DOHH2 (cell line): ENCODE results near the gene LINGO1.

ENCODE experiments used
- H3F3A ChIP-seq: fragments of 200-600 bp; sonication (generic), shearing (Covaris generic); 2 replicates; pipeline ENCODE4 v1.6.0; 2016; ENCODE audit warnings: antibody characterized with exemption, mild to moderate bottlenecking; ENCODE audit not compliant: control insufficient read depth, insufficient read depth
- H3K27ac ChIP-seq: fragments of 200-600 bp; sonication (generic); 2 replicates; pipeline ENCODE4 v1.5.1; 2014; ENCODE audit warnings: low read depth, mild to moderate bottlenecking, low read length, moderate library complexity
- H3K27me3 ChIP-seq: fragments of 200-600 bp; sonication (generic); 2 replicates; pipeline ENCODE4 v1.6.1; 2014; ENCODE audit warnings: mild to moderate bottlenecking, low read length, mixed read lengths; ENCODE audit not compliant: control insufficient read depth
- H3K36me3 ChIP-seq: fragments of 200-600 bp; sonication (generic); 2 replicates; pipeline ENCODE4 v1.6.1; 2014; ENCODE audit warnings: mild to moderate bottlenecking, low read length, moderate library complexity, mixed read lengths; ENCODE audit not compliant: control insufficient read depth
- H3K4me1 ChIP-seq: fragments of 200-600 bp; sonication (generic); 2 replicates; pipeline ENCODE4 v1.6.1; 2014; ENCODE audit warnings: mild to moderate bottlenecking, low read length, mixed read lengths; ENCODE audit not compliant: control insufficient read depth
- H3K4me2 ChIP-seq: fragments of 200-600 bp; sonication (generic); 2 replicates; pipeline ENCODE4 v1.6.0; 2014; ENCODE audit warnings: mild to moderate bottlenecking, low read length, moderate library complexity
- H3K4me3 ChIP-seq: fragments of 200-600 bp; sonication (generic); 2 replicates; pipeline ENCODE4 v1.5.1; 2014; ENCODE audit warnings: mild to moderate bottlenecking, low read length, mixed read lengths
- H3K79me2 ChIP-seq: fragments of 200-600 bp; sonication (generic); 2 replicates; pipeline ENCODE4 v1.6.1; 2014; ENCODE audit warnings: mild to moderate bottlenecking, low read length, mixed read lengths; ENCODE audit not compliant: control insufficient read depth
- H3K9me2 ChIP-seq: fragments of 200-600 bp; sonication (generic); replicated peaks from 2 replicates; pipeline ENCODE4 v1.6.1; 2014; ENCODE audit warnings: mild to moderate bottlenecking, low read length, mixed read lengths; ENCODE audit not compliant: control insufficient read depth
- H3K9me3 ChIP-seq: fragments of 200-600 bp; sonication (generic); 2 replicates; pipeline ENCODE4 v1.6.1; 2014; ENCODE audit warnings: antibody characterized with exemption, low read length, mixed read lengths; ENCODE audit not compliant: control insufficient read depth, insufficient read depth
- H4K20me1 ChIP-seq: fragments of 200-600 bp; sonication (generic); 2 replicates; pipeline ENCODE4 v1.6.0; 2014; ENCODE audit warnings: low read depth, mild to moderate bottlenecking, antibody characterized with exemption, low read length, moderate library complexity; ENCODE audit not compliant: control insufficient read depth, insufficient read depth
- EZH2phosphoT487 ChIP-seq: fragments of 200-600 bp; sonication (generic); IDR thresholded peaks from 2 replicates; pipeline ENCODE4 v1.6.1; 2017; ENCODE audit warnings: borderline replicate concordance, mild to moderate bottlenecking, antibody characterized with exemption, low read length, moderate library complexity, mixed read lengths
- TF ChIP-seq, protein P1 (sequence below): fragments of 200-600 bp; sonication (generic); IDR thresholded peaks from one replicate; pipeline ENCODE4 v1.5.1; 2014; ENCODE audit warnings: antibody characterized with exemption, mild to moderate bottlenecking, low read depth, low read length; ENCODE audit not compliant: poor library complexity, severe bottlenecking

The LINGO1 gene

DNA sequence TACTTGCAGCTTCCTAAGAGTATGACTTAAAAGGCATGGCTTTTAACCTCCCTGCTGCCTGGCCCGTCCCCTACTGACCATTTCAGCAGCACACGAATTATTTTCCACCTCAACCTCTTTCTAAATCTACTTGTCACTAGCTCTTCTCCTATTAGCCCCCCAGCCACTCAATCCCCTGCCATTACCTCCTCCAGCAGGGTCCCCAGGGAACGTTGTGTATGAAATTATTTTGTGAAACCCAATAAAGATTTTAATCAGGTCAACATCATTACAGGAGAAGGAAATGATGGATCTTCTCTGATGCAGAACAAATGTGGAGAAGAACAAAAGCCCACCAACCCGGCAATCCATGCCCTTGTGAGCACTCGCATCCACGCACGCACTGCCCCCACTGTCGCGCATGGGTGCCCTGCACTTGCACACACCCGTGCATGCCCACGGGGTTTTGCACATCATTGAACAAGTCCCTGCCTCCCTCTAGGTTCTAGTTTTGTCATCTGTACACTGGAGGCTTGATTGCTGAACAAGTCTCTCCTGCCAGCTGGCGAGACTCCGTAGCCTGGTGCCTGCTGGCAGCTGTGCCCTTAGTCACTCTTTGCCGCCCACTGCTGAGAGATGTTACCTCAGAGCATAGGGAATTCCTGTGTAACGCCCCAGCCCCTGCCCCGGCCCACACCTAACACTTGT, 51.6 kb downstream of the LINGO1 start:
- Histone ChIP-seq H3K36me3 (no peaks in the 10 kb centered on the region), H3K9me2 (no peaks in the 10 kb centered on the region), H3K4me1 (no peaks in the 10 kb centered on the region), H4K20me1 (no peaks in the 10 kb centered on the region), H3F3A (no peaks in the 10 kb centered on the region), H3K27me3 (no peaks in the 10 kb centered on the region), H3K79me2 (no peaks in the 10 kb centered on the region), H3K27ac (no peak overlapping the region), H3K4me2 (no peak overlapping the region), H3K4me3 (no peak overlapping the region), H3K9me3 (no peaks in the 10 kb centered on the region)
- TF ChIP-seq EZH2phosphoT487 = no peak
- TF ChIP-seq, protein P1, sequence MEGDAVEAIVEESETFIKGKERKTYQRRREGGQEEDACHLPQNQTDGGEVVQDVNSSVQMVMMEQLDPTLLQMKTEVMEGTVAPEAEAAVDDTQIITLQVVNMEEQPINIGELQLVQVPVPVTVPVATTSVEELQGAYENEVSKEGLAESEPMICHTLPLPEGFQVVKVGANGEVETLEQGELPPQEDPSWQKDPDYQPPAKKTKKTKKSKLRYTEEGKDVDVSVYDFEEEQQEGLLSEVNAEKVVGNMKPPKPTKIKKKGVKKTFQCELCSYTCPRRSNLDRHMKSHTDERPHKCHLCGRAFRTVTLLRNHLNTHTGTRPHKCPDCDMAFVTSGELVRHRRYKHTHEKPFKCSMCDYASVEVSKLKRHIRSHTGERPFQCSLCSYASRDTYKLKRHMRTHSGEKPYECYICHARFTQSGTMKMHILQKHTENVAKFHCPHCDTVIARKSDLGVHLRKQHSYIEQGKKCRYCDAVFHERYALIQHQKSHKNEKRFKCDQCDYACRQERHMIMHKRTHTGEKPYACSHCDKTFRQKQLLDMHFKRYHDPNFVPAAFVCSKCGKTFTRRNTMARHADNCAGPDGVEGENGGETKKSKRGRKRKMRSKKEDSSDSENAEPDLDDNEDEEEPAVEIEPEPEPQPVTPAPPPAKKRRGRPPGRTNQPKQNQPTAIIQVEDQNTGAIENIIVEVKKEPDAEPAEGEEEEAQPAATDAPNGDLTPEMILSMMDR = no peak

DNA sequence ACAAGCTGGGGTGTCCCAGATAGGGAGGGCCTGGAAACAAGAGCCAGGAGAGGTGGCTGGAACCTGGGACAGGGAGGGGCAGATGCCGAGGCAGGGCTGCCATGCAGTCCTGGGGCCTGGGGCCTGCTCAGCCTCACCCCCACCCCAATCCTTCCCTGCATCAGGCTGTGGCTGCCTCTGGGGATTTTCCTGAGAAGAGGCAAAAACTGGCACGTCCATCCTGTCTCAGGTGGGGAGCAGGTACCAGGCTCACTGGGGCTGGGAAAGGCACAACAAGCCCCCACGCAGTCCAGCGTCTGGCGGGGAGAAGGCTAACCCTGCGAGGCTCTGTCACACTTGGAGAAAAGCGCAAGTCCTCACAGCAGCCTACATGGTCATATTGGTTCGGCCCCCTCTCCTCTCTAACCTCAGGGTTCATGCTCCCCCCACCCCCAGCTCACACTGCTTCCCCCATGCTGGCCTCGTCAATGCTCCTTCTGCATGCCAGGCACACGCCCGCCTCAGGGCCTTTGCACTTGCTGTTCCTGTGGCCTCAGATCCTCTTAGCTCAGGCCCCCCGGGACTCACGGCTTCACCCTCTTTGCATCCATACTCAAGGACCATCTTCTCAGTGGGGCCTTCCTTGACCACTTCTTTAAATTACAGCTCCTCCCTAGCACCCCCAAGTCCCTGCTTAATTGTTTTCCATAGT, 53.1 kb downstream of the LINGO1 start:
- Histone ChIP-seq H3K9me2 (no peaks in the 10 kb centered on the region), H3K4me3 (no peak overlapping the region), H3K79me2 (no peaks in the 10 kb centered on the region), H3K27me3 (no peaks in the 10 kb centered on the region), H3K4me2 (no peak overlapping the region), H4K20me1 (no peaks in the 10 kb centered on the region), H3K36me3 (no peaks in the 10 kb centered on the region), H3F3A (no peaks in the 10 kb centered on the region), H3K27ac (no peak overlapping the region), H3K9me3 (no peaks in the 10 kb centered on the region), H3K4me1 (no peaks in the 10 kb centered on the region)
- TF ChIP-seq, protein P1 = no peak
- no peak for TF ChIP-seq EZH2phosphoT487

DNA sequence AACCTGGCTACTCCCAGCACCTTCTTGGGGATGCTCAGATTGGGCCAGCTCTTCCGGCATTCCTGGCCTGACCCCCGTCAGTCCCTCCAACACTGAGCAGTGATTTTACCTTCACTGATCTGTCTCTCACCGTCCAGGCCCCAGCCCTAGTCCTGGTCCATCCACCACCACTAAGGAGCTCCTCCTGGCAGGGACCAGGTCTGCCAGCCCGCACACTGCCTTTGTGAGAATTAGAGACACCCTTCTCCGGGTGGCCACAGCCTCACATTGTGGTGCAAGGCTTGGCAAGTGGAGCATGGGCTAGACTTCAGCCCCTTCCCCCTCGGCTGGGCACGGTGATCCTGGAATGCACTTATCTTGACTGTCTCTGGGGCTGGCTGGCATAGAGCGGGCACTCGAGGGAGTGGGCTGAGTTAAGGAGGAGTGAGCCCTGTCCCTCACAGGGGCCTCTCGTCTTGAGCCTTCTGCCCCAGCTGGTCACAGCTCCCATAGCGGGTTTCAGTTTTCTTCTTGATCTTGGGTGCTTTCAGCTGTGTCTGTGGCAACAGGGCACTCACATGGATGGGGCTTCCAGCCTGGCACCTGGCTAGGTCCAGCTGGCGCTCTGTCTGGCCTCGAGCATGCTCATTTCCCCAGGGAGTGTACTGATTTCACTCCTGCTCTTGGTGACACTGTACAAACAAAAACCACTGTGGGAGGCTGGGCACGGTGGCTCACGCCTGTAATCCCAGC, 53.9 kb downstream of the LINGO1 start:
- Histone ChIP-seq H4K20me1 (no peaks in the 10 kb centered on the region), H3K9me2 (no peaks in the 10 kb centered on the region), H3K27ac (no peak overlapping the region), H3F3A (no peaks in the 10 kb centered on the region), H3K9me3 (no peaks in the 10 kb centered on the region), H3K79me2 (no peaks in the 10 kb centered on the region), H3K4me1 (no peaks in the 10 kb centered on the region), H3K4me2 (no peak overlapping the region), H3K36me3 (no peaks in the 10 kb centered on the region), H3K27me3 (no peaks in the 10 kb centered on the region), H3K4me3 (no peak overlapping the region)
- no peak for TF ChIP-seq EZH2phosphoT487
